D341Med (cell line): ENCODE results near the gene MTERF1.
"Not testable (repeated sequence)": the region's sequence is repeated elsewhere in the genome, so short reads cannot be mapped to it uniquely, and the experiment has no call there.

Experiments
- DNase-seq: peaks from one replicate; pipeline ENCODE4 v3.0.0; 2012; ENCODE audit warnings: low spot score

Gene MTERF1

GRCh38 chr7:91883676-91884362 is 3.3 kb upstream of the MTERF1 start:
- no peak for DNase-seq

GRCh38 chr7:91880016-91880412 is 488 bp downstream of the MTERF1 start:
- no peak for DNase-seq

- no peak for DNase-seq
Observed at GRCh38 chr7:91876391-91877133, 3.9 kb downstream of the MTERF1 start.

- no peak for DNase-seq
Observed at GRCh38 chr7:91875851-91876250, 4.7 kb downstream of the MTERF1 start.

- no peak for DNase-seq
Observed at GRCh38 chr7:91872928-91873327, 7.6 kb downstream of the MTERF1 start.

GRCh38 chr7:91872069-91872468 is 8.4 kb downstream of the MTERF1 start:
- DNase-seq, result no peak

GRCh38 chr7:91869661-91870060 is 10.8 kb downstream of the MTERF1 start:
- no peak for DNase-seq

GRCh38 chr7:91866599-91867148 is 13.8 kb downstream of the MTERF1 start:
- DNase-seq, result no peak

GRCh38 chr7:91865511-91865910 is 15.0 kb downstream of the MTERF1 start:
- no peak for DNase-seq

- DNase-seq, result not testable (repeated sequence)
Observed at GRCh38 chr7:91864604-91865003, 15.9 kb downstream of the MTERF1 start.

GRCh38 chr7:91864070-91864469 is 16.4 kb downstream of the MTERF1 start:
- DNase-seq, result no peak

- peak; percentile 36 for DNase-seq
Observed at GRCh38 chr7:91852263-91852741, 28.2 kb downstream of the MTERF1 start.

- DNase-seq, result no peak
Observed at GRCh38 chr7:91850455-91850854, 30.0 kb downstream of the MTERF1 start.

- no peak for DNase-seq
Observed at GRCh38 chr7:91847876-91848588, 32.5 kb downstream of the MTERF1 start.

- DNase-seq, result no peak
Observed at GRCh38 chr7:91847231-91847630, 33.3 kb downstream of the MTERF1 start.

GRCh38 chr7:91846436-91846835 is 34.1 kb downstream of the MTERF1 start:
- DNase-seq, result no peak

- no peak for DNase-seq
Observed at GRCh38 chr7:91843831-91844230, 36.7 kb downstream of the MTERF1 start.

GRCh38 chr7:91838439-91838838 is 42.1 kb downstream of the MTERF1 start:
- no peak for DNase-seq

- DNase-seq, result no peak
Observed at GRCh38 chr7:91837397-91838070, 43.0 kb downstream of the MTERF1 start.

GRCh38 chr7:91835826-91836368 is 44.6 kb downstream of the MTERF1 start:
- DNase-seq, result no peak

GRCh38 chr7:91835091-91835825 is 45.2 kb downstream of the MTERF1 start:
- DNase-seq, result no peak
